GM19023 (cell line): ENCODE measurements around the gene CCSER1.
"Not testable (repeated sequence)": the region's sequence is repeated elsewhere in the genome, so short reads cannot be mapped to it uniquely, and the experiment has no call there.

Experiments used
- ATAC-seq: cut with Tn5 transposase; IDR thresholded peaks from one replicate; pipeline ENCODE4 v1.9.1; 2021; ENCODE audit warnings: mild to moderate bottlenecking, moderate library complexity; ENCODE audit not compliant: unreplicated experiment

Gene CCSER1

DNA sequence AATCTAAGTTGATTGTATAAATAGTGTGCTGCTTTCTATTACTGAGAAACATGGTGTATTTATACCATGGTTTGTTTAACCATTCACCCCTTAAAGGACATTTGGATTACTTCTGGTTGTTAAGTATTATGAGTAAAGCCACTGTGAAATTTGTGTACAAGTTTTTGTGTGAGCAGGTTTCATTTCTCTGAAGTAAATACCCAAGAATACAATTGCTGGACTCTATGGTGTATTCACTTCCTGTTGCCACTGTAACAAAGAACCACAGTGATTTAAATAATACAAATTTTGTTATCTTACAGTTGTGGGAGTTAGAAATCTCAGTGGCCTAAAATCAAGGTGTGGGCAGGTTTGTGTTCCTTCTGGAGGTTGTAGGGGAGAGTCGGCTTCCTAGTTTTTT, 869.6 kb downstream of the CCSER1 start:
- no peak for ATAC-seq

DNA sequence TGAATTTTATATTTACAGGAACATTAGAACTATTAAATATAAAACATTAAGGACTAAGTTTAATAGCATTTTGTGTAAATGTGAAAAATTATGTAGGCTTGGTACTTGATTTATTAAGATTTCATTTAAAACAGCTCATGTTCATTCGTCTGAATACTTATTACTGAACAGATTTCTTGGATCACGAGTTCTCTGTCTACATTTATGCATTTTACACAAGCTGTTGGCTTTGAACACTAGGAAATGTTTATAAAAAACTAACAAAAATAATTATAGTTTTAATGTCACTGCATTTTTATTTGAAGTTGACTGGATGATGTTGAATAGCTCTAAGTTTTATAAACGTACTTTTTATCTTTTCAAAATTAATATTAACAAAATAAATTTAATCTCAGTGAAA, 888.7 kb downstream of the CCSER1 start:
- ATAC-seq, result no peak

DNA sequence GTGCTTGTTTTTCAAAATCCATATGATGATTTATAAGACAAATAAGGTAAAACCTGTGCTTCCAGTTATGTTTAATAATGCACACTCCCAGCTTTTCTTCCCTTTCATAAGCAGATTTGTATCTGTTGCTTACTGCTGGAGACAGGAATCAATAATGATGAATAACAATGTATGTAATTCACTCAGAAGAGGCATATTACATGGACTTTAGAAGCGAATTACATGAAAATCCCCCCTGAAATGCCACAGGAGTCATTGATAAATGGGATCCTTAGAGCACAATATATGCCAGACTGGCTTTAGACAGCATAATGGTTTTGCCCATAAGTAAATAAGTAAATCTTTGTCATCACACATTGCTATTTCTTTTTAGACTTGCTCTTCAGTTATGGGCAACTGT, 892.3 kb downstream of the CCSER1 start:
- no peak for ATAC-seq

DNA sequence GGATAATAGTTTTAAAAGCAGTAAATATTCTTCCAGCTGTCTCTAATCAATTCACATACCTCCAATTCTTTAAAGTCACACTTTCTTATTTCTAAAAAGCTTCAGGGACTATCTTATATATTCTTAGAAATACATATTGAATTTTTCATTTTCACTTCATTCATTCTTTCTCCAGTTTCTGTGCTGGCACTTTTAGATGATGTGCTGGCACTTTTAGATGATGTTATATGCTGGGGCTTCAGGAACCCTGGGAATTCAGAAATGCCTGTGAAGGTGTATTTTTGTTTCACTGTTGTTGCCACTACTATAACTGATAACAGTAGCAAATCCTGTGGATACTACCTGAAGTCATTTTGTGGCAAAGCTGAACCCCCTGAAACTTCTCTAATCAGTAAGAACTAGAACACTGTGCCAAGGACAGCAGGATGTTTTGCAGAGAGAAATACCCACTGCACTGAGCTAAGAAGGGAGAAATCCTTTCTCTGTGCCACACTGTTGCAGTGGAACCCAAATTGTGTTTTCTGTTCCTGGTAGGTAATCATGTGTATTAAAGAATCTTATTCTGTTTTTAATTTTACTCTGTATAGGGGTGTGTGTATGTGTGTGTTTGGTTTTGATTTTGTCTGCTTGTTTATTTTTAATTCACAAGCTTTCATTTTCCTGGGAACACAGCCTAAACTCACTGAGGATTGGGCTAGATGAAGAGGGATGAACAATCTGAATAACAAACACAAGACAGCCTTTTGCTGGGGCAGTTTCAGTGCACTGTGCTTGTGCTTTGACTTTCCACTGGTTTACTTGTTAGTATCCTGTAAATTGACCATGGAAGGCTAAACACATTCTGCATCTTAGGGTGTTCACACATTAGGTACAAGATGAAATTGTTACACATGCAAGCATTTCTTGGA, 898.3 kb downstream of the CCSER1 start:
- ATAC-seq, result no peak

DNA sequence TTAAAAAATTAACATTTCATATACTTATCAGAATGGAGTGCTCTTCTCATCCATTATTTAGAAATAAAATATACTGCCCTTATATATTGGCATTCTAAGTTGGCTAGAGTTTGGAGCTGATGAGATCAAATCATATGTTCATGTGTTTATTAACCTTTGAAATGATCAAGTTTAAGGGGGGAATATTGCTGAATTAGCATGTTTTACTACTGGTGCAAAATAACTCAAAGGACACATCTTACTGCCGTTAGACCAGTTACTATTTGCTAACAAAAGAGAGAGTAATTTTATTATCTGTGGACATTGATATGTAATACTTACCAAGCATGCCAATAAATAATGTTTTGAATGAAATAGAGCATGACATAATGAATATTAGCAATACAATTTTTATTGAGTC, 901.0 kb downstream of the CCSER1 start:
- no peak for ATAC-seq

DNA sequence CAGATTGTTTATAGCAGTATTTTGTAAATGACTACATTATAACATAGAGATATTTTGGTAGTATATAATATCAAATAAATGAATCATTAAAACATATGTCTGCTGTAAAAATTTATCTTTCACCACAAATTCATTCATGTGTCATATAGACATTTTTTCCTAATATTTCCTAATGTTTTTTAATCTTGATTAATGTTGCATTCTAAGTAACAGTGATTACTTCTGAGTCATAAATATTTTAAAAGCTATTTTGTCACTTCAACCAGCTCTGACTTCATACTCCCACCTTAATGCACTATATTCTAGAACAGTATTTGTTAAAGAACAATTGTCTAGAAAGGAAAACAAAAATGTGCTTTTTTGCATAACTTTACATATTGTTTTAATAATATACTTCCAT, 904.6 kb downstream of the CCSER1 start:
- ATAC-seq, result no peak

DNA sequence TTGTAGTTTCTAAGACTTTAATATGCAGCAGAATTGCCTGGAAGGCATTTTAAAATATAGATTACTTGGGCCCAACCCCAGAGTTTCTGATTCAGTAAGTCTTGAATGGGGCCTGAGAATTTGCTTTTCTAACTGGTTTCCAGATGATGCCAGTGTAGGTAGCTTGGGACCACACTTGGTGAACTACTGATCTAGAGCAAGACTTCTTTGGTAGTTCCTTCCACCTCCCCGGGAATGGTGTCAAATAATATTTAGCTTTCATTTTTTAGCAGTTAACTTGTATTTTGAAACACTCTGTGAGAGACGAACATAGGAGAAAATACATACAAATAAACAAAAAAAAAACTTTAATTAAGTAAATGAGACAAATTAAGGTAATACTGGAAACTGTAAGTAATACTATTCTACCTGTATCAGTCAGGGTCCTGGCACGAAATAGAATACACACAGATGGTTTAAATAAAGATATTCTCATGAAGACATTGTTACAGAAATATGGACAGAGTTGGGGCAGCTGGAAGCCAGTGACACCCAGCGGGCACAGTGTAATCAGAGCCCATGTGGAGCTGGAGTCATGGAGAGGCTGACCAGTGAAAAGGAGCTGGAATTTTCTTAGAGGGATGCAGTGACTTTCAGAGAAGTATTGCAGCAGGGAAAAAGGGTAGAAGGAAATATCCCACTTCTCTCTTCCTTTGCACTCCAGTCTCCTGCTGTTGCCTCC, 905.7 kb downstream of the CCSER1 start:
- ATAC-seq, result no peak

DNA sequence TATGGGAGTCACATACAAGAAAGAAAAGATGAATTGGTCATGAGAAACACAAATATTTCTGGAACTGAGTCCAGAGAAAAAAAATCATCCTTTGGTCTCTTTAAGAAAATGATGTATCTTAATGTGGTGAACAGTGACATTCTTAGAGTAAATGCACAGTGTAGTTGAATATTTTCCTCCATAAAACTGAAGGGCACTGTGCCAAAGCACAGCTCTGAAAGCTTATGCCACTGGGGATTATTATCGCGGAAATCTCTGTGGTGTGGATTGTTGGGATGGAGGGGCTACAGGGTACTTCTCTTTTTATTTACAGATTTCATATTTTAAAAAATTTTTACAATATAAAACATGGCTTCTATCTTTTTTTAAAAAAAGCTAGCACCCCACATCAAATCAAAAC, 908.1 kb downstream of the CCSER1 start:
- no peak for ATAC-seq

DNA sequence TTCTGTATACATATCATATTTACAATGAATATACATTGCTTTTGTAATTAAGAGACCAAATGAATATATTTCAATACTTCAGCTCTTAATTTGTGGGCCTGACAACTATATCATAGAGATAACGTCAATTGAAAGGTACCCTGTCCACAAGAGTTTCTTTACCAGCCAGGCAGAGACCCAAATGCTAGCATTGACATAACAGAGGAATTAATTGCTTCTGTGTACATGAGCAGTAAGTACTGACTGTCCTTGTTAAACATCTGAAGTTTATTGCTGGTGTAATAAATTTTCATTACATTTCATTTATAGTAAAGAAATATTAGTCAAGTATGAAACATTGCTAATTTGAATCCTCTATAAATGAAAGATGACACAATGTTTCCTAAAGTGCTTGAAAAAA, 910.8 kb downstream of the CCSER1 start:
- ATAC-seq, result no peak

DNA sequence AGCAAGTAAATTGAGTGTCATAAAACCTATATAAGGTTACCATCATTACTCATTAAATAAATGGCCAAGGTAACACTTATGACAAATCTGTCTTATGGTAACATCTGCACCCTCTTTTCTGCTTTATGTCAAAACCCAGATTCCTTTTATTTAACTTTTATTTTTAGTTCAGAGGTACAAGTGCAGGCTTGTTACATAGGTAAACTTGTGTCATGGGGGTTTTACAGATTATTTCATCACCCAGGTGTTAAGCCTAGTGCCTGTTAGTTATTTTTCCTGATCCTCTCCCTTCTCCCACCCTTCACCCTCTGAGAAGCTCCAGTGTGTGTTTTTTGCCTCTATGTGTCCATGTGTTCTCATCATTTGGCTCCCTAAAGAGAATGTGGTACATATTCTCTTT, 930.7 kb downstream of the CCSER1 start:
- no peak for ATAC-seq

DNA sequence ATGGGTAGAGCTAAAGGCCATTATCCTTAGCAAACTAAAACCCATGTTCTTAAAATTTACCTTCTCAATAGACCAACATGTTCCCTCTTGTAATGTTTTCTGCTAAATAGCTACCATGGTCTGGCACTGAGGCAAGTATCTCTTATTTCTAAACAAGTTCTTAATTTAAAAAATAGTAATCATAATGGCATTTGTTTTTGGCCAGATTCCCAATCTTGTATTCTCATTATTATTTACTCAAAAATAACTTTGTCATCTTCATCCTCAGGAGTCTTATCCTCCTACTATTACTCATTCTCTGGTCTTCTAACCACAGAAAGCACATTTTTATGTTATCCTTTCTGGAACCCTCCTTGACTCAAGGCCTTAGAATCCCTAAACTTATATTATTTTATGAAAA, 931.2 kb downstream of the CCSER1 start:
- ATAC-seq, result no peak

DNA sequence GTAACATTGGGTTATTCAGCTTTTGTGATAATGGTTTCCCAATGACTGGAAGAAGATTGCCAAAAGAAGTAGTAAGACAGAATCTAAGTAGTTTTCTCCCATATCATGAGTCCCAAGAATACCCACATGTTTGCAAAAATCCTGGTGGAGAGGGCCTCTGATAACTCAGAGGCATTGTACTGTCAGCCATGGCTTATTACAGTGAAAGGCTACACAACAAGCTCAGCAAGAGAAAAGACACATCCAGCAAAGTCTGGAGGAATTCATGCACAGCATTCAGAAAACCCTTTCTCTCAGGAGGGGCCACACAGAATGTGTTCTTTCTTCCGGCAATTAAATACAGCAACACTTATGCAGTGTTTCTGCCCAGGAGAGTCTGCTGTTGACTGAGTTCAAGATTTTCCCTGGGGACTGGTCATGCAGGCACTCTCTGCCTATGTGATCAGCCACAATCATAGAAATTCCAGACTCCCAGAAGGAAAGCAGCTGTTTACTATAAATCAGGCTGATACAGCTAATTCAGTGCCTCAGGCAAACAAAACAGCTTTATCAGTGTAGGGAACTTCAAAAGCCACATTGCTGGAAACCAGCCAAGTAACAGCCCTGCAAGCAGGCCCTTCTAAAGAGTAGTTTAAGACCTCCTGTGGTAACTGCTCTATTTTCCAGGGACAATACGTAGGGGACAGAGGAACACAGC, 937.1 kb downstream of the CCSER1 start:
- ATAC-seq, result no peak

DNA sequence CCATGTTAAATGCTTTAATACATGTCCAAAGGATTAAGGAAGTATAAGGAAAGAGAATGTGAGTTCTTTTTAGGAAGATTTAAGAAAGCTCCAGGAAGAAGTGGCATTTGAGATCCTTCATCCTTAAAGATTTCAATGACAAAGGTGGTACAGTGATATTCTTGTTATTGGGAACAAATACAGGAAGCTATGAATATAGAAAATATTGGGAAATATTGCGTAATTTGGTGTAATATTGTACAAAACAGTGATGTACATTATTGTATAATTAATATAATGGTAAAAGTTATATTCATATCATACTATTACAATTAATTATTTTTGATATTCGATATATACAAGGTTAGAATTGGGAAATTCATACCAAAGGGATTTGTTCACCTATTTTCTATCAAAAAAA, 937.9 kb downstream of the CCSER1 start:
- ATAC-seq, result no peak

DNA sequence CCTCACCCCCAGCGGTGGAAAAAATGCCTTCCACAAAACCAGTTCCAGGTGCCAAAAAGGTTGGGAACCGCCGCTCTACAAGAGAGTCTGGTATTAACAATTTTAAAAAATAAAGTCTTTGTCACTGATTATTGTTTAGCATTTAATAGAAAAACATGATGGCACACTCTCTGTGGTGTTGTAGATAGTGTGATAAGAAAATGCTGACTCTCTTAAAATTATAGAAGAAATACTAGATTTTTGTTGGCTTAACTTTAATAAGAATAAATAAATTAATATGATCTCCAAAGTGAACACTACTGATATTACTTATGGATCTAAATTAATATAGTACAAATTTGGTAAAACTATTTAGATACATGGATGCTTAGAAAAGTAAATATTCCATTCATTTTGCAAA, 943.5 kb downstream of the CCSER1 start:
- no peak for ATAC-seq

DNA sequence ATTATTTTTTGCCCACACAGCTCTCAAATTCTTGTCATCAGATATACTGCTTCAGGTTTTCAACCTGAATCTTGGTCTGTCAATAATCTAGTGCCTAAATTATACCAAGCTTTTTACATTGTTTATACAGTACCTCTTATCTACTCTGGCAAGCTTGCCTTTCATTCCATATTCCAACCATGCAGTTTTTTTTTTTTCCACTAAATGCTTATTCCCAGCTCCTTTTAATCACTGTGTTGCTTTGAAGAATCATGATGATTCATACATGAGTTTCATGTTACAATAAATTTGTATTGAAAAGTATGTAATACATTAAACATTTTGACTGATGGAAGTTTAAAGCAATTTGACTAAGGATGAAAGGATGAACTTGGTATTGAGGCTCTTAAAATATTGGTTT, 949.0 kb downstream of the CCSER1 start:
- ATAC-seq, result no peak

DNA sequence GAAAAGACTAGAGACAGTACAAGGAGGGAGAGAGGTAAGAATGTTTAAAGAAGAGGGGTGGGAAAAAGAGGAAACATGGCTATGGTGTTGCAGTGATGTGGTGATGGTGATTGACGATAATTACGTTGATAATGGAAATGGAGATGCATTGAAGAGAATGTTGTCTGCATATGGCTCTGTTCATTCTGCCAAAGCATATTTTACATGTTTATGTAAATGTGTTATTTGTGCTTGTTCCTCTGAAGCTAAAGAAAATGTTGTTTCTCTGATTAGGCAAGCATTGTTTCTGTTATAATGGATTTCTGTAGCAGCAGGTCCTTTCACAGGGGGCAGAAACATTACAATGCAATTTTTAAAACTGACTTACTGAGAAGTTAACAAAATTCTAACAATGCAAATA, 958.8 kb downstream of the CCSER1 start:
- no peak for ATAC-seq

DNA sequence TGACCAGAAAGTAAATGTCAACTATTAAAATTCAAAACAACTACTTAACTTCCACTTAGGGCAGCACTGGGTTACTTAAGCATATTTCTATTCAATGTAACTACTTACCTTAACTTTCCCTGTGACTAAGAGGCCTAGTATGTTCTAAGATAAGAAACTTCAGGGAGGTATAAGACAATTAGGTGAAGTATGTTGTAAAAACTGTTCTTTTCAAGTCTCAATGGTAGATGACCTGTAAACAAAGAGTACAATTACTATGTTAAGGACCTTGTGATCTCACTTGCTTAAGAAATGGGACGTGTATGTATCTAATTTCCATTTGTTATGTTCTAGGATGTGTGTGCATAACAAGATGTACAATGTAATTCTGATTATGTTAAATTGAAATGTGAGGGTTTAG, 960.5 kb downstream of the CCSER1 start:
- ATAC-seq, result no peak

DNA sequence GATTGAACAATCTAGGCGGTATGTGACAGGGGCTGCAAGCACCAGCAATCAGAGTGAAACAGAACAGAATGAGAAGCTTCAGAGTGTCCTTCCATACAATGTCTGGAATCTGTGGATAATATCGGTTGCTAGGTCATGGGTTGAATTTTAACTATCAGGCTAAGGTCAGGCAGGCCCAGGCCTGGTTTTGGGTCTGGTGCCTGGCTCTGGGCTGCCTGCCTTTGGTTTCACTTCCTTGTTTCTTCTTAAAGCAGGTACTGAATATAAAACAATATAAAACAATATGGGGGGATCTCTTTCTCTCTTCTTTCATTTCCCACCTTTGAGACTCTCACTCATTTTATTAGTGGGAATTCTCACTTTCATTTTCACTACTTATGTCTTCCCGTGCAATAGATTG, 962.0 kb downstream of the CCSER1 start:
- ATAC-seq, result no peak

DNA sequence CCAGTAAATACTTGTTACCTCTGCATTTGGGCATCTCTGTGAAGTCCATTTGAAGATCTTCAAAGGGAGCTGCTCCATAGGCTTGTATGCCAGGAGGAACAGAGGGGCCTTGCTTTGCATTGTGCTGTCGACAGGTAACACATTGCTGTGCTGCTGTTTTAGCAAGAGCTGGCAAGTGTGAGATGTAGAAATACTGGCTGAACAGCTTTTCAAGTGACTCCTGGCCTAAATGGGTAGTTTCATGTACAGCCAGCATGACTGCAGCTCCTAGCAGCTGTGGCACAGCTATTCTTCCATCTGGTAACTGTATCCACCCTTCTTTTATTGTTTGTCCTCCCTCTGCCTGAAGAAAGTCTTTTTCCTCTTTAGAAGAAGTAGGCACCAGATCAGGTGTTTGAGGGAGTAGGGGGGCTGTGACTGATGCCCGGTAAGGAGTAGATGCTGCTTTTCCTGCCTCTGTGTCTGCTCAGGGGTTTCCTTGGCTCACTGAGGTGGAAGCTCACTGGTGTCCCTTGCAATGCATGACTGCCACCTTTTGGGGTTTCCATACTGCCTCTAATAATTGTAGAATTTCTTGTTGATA, 965.3 kb downstream of the CCSER1 start:
- no peak for ATAC-seq

DNA sequence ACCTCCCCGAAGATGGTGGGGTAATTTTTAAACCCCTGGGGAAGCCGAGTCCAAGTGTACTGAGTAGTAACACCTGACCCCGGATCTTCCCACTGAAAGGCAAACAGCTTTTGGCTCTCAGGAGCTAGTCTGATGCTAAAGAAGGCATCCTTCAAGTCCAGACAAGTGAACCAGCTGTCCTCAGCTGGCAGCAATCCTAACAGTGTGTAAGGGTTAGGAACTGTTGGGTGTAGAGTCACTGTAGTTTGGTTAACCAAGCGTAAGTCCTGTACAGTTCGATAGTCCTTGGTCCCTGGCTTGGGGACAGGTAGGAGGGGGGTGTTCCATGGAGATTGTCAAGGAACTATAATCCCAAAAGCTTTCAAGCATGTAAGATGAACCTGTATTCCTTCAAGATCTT, 967.0 kb downstream of the CCSER1 start:
- not testable (repeated sequence) for ATAC-seq

DNA sequence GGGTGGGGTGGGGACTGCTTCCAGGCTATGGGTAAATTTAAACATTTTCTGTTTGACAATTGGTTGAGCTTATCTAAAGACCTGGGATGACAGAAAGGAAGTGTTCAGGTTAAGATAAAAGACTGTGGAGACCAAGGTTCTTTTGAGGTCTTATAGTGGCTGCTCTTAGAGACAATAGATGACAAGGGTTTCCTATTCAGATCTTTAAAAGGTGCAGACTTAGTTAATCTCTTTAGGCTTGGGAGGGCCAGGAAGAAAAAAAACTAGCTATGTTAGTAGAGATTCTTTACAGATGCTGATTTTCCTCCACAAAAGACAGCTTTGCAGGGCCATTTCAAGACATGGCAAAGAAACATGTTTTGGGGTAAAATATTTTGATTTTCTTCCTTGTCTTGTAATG, 972.5 kb downstream of the CCSER1 start:
- ATAC-seq, result no peak
